ENCODE measurements around the gene LRRC1. TPM values are rescaled to one million over a fixed set of nuclear protein-coding genes. Genes with fewer than 3 reads are reported as not detected.

Gene LRRC1
- total and polyA plus RNA-seq, 10 of the 15 experiments (the other 5 are each of a cell fraction or from before 2014, with no cell fraction given): 0.35 to 9.3 (median 0.63) TPM

- TF ChIP-seq, protein P1, sequence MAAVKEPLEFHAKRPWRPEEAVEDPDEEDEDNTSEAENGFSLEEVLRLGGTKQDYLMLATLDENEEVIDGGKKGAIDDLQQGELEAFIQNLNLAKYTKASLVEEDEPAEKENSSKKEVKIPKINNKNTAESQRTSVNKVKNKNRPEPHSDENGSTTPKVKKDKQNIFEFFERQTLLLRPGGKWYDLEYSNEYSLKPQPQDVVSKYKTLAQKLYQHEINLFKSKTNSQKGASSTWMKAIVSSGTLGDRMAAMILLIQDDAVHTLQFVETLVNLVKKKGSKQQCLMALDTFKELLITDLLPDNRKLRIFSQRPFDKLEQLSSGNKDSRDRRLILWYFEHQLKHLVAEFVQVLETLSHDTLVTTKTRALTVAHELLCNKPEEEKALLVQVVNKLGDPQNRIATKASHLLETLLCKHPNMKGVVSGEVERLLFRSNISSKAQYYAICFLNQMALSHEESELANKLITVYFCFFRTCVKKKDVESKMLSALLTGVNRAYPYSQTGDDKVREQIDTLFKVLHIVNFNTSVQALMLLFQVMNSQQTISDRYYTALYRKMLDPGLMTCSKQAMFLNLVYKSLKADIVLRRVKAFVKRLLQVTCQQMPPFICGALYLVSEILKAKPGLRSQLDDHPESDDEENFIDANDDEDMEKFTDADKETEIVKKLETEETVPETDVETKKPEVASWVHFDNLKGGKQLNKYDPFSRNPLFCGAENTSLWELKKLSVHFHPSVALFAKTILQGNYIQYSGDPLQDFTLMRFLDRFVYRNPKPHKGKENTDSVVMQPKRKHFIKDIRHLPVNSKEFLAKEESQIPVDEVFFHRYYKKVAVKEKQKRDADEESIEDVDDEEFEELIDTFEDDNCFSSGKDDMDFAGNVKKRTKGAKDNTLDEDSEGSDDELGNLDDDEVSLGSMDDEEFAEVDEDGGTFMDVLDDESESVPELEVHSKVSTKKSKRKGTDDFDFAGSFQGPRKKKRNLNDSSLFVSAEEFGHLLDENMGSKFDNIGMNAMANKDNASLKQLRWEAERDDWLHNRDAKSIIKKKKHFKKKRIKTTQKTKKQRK (IDR thresholded peaks at IDR 0.05; ENCODE audit: low read depth, low read length): no peak
- TF ChIP-seq MEF2A (IDR thresholded peaks at IDR 0.05; ENCODE audit: insufficient read depth, low read depth, low read length) (no peak), BCL11A (IDR thresholded peaks at IDR 0.05; ENCODE audit: low read depth, low read length) (no peak), TAF1 (IDR thresholded peaks at IDR 0.05; ENCODE audit: borderline replicate concordance, low read depth, low read length) (no peak), CEBPB (IDR thresholded peaks at IDR 0.05; ENCODE audit: borderline replicate concordance in 1 of 2, low read depth in 2 of 2, low read length in 2 of 2) (no peak), BRCA1 (IDR thresholded peaks at IDR 0.05; ENCODE audit: low read depth, low read length) (no peak), CBX5 (IDR thresholded peaks at IDR 0.05; ENCODE audit: low read depth) (no peak), TBL1XR1 (IDR thresholded peaks at IDR 0.05; ENCODE audit: low read depth, low read length) (no peak), IKZF1 (conservative IDR thresholded peaks at IDR 0.05) (no peak), MYB (IDR thresholded peaks at IDR 0.05; ENCODE audit: borderline replicate concordance, low read depth, low read length) (no peak)
- TF ChIP-seq, protein P2, sequence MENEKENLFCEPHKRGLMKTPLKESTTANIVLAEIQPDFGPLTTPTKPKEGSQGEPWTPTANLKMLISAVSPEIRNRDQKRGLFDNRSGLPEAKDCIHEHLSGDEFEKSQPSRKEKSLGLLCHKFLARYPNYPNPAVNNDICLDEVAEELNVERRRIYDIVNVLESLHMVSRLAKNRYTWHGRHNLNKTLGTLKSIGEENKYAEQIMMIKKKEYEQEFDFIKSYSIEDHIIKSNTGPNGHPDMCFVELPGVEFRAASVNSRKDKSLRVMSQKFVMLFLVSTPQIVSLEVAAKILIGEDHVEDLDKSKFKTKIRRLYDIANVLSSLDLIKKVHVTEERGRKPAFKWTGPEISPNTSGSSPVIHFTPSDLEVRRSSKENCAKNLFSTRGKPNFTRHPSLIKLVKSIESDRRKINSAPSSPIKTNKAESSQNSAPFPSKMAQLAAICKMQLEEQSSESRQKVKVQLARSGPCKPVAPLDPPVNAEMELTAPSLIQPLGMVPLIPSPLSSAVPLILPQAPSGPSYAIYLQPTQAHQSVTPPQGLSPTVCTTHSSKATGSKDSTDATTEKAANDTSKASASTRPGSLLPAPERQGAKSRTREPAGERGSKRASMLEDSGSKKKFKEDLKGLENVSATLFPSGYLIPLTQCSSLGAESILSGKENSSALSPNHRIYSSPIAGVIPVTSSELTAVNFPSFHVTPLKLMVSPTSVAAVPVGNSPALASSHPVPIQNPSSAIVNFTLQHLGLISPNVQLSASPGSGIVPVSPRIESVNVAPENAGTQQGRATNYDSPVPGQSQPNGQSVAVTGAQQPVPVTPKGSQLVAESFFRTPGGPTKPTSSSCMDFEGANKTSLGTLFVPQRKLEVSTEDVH (IDR thresholded peaks at IDR 0.05; ENCODE audit: low read depth, partially characterized antibody): no peak
- TF ChIP-seq, protein P3, sequence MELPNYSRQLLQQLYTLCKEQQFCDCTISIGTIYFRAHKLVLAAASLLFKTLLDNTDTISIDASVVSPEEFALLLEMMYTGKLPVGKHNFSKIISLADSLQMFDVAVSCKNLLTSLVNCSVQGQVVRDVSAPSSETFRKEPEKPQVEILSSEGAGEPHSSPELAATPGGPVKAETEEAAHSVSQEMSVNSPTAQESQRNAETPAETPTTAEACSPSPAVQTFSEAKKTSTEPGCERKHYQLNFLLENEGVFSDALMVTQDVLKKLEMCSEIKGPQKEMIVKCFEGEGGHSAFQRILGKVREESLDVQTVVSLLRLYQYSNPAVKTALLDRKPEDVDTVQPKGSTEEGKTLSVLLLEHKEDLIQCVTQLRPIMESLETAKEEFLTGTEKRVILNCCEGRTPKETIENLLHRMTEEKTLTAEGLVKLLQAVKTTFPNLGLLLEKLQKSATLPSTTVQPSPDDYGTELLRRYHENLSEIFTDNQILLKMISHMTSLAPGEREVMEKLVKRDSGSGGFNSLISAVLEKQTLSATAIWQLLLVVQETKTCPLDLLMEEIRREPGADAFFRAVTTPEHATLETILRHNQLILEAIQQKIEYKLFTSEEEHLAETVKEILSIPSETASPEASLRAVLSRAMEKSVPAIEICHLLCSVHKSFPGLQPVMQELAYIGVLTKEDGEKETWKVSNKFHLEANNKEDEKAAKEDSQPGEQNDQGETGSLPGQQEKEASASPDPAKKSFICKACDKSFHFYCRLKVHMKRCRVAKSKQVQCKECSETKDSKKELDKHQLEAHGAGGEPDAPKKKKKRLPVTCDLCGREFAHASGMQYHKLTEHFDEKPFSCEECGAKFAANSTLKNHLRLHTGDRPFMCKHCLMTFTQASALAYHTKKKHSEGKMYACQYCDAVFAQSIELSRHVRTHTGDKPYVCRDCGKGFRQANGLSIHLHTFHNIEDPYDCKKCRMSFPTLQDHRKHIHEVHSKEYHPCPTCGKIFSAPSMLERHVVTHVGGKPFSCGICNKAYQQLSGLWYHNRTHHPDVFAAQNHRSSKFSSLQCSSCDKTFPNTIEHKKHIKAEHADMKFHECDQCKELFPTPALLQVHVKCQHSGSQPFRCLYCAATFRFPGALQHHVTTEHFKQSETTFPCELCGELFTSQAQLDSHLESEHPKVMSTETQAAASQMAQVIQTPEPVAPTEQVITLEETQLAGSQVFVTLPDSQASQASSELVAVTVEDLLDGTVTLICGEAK (IDR thresholded peaks at IDR 0.05; ENCODE audit: borderline replicate concordance): no peak
Measured at GRCh38 chr6:53845280-53846195, 50.7 kb downstream of the LRRC1 start (continued).

Measured in GM12878 (cell line).